Stimulated activated CD8-positive, alpha-beta memory T cell treated with anti-CD3 and anti-CD28 coated beads, Interleukin-12 subunit alpha, Interleukin-12 subunit beta, amount 100 ng/mL, for 1 hour (primary cell): ENCODE results near the gene P2RX1.
"Not testable (repeated sequence)": the region's sequence is repeated elsewhere in the genome, so short reads cannot be mapped to it uniquely, and the experiment has no call there.

ENCODE experiments used
- DNase-seq: peaks from one replicate; pipeline ENCODE4 v3.0.0-alpha.2; 2020; ENCODE audit warnings: low read depth

P2RX1 gene

GRCh38 chr17:3857261-3858105 lies 58.8 kb downstream of the P2RX1 start:
- no peak for DNase-seq

GRCh38 chr17:3854204-3854603 lies 62.1 kb downstream of the P2RX1 start:
- DNase-seq = not testable (repeated sequence)

GRCh38 chr17:3852561-3852960 lies 63.7 kb downstream of the P2RX1 start:
- no peak for DNase-seq

- DNase-seq = no peak
Measured at GRCh38 chr17:3851461-3852100, 64.7 kb downstream of the P2RX1 start.

GRCh38 chr17:3848229-3848835 lies 67.9 kb downstream of the P2RX1 start:
- DNase-seq = no peak

- no peak for DNase-seq
Measured at GRCh38 chr17:3847165-3847670, 69.0 kb downstream of the P2RX1 start.
